GM21390 (cell line): ENCODE results near the gene C1orf122.
A peak's percentile ranks its signal among the peaks of the same experiment; 100 is the strongest.
"Not testable (repeated sequence)": the region's sequence is repeated elsewhere in the genome, so short reads cannot be mapped to it uniquely, and the experiment has no call there.

Experiments used
- ATAC-seq: cut with Tn5 transposase; IDR thresholded peaks from one replicate; pipeline ENCODE4 v1.9.1; 2021; ENCODE audit not compliant: unreplicated experiment

C1orf122 gene

GRCh38 chr1:37807555-37808368 is at the start of gene C1orf122, which contains the start of gene YRDC:
Gene C1orf122 (plus strand): TSS chr1:37807790. CDS start chr1:37808405, 615 bp downstream.
Gene YRDC (minus strand): TSS chr1:37808208. CDS start chr1:37808180, 28 bp downstream.
- peak; percentile 89 for ATAC-seq

- ATAC-seq: no peak
Observed at GRCh38 chr1:37759451-37759850, 48.1 kb upstream of the C1orf122 start.

GRCh38 chr1:37761416-37762095 is 46.0 kb upstream of the C1orf122 start:
- ATAC-seq: no peak

- no peak for ATAC-seq
Observed at GRCh38 chr1:37762516-37762915, 45.1 kb upstream of the C1orf122 start.

GRCh38 chr1:37763791-37764413 is 43.7 kb upstream of the C1orf122 start:
- no peak for ATAC-seq

GRCh38 chr1:37764414-37764825 is 43.2 kb upstream of the C1orf122 start:
- ATAC-seq: no peak

- ATAC-seq: no peak
Observed at GRCh38 chr1:37764888-37765441, 42.6 kb upstream of the C1orf122 start, which contains the start of gene EPHA10. Gene EPHA10 (minus strand): TSS chr1:37765120. CDS start chr1:37765066, 54 bp downstream.

GRCh38 chr1:37765916-37766664 is 41.5 kb upstream of the C1orf122 start:
- ATAC-seq: no peak

- no peak for ATAC-seq
Observed at GRCh38 chr1:37767488-37767887, 40.1 kb upstream of the C1orf122 start.

- not testable (repeated sequence) for ATAC-seq
Observed at GRCh38 chr1:37771440-37771839, 36.1 kb upstream of the C1orf122 start.

- no peak for ATAC-seq
Observed at GRCh38 chr1:37776946-37777516, 30.6 kb upstream of the C1orf122 start.

- ATAC-seq: no peak
Observed at GRCh38 chr1:37778654-37779053, 28.9 kb upstream of the C1orf122 start.

- ATAC-seq: no peak
Observed at GRCh38 chr1:37782491-37782890, 25.1 kb upstream of the C1orf122 start.

GRCh38 chr1:37792943-37793686 is 14.5 kb upstream of the C1orf122 start:
- no peak for ATAC-seq

- ATAC-seq: no peak
Observed at GRCh38 chr1:37793773-37794371, 13.7 kb upstream of the C1orf122 start, which contains the start of gene MANEAL. Gene MANEAL (plus strand): TSS chr1:37793847. CDS start chr1:37794183, 336 bp downstream.

- ATAC-seq: no peak
Observed at GRCh38 chr1:37794372-37795339, 12.9 kb upstream of the C1orf122 start.

- no peak for ATAC-seq
Observed at GRCh38 chr1:37795340-37796125, 12.1 kb upstream of the C1orf122 start.
